HepG2 (cell line): ENCODE results near the gene ELFN1. TPM values are rescaled to one million over a fixed set of nuclear protein-coding genes. Genes with fewer than 3 reads are reported as not detected.

Source experiments
- ATAC-seq: fragments of 200-7000 bp; cut with Tn5 transposase; 3 replicates; pipeline ENCODE4 v1.9.1; 2020; ENCODE audit warnings: mild to moderate bottlenecking, moderate library complexity
- BruUV-seq: library from RNA; stranded (reverse); fragments of 400-500 nt; replicated peaks from 2 replicates; lab custom pipeline; 2021; lab: Mats Ljungman, UMichigan
- CTCF ChIA-PET: fragments of 300-600 bp; formaldehyde crosslinking; extraction: SDS; loops from one replicate; lab custom pipeline; 2021; ENCODE audit warnings: low total read pairs, inconsistent platforms, low intra/inter-chr PET ratio; lab: Yijun Ruan, JAX
- POLR2A ChIA-PET: fragments of 350-600 bp; sonication (Branson Sonifier 250); formaldehyde crosslinking; loops from one replicate; lab custom pipeline; 2020; ENCODE audit warnings: antibody characterized with exemption, inconsistent platforms; lab: Yijun Ruan, JAX
- DNase-seq: peaks from one replicate; pipeline ENCODE4 v3.0.0-alpha.2; 2015; ENCODE audit warnings: low spot score
- FAIRE-seq: peaks from 3 replicates; lab custom pipeline; 2011; peaks lifted over from hg19 to GRCh38; lab: Jason Lieb, UNC
- H2AFZ ChIP-seq: one replicate; pipeline ENCODE4 v1.6.1; 2011; ENCODE audit warnings: low read length, inconsistent platforms
- H3K27ac ChIP-seq: fragments of 300-600 bp; 3 replicates; pipeline ENCODE4 v1.8.0; 2011; ENCODE audit warnings: mixed run types, mild to moderate bottlenecking, mixed read lengths, low read length, inconsistent platforms; ENCODE audit not compliant: insufficient read depth; ENCODE audit errors: extremely low read length
- H3K27me3 ChIP-seq, 2 experiments: fragments of 200-600 bp in 1 of 2; 2 replicates in 1 of 2; 3 replicates in 1 of 2; pipeline versions ENCODE4 v1.6.0 to v1.8.0; 2011; ENCODE audit warnings: low read length in 2 of 2, mild to moderate bottlenecking in 2 of 2, moderate library complexity in 2 of 2, inconsistent platforms in 1 of 2; ENCODE audit not compliant: insufficient read depth in 2 of 2, control insufficient read depth in 1 of 2
- H3K36me3 ChIP-seq, 2 experiments: fragments of 200-600 bp in 1 of 2; replicated peaks in 1 of 2; 2 replicates in 1 of 2; 3 replicates in 1 of 2; pipeline versions ENCODE4 v1.5.1 to v1.8.0; 2011; ENCODE audit warnings: low read length in 2 of 2, inconsistent platforms in 1 of 2; ENCODE audit not compliant: insufficient read depth in 2 of 2, control insufficient read depth in 1 of 2
- H3K4me1 ChIP-seq: 2 replicates; pipeline ENCODE4 v1.5.1; 2012; ENCODE audit warnings: low read length, inconsistent platforms; ENCODE audit not compliant: insufficient read depth
- H3K4me2 ChIP-seq: 2 replicates; pipeline ENCODE4 v1.6.0; 2011; ENCODE audit warnings: low read depth, low read length, inconsistent platforms
- H3K4me3 ChIP-seq, 3 experiments: fragments of 200-600 bp in 1 of 3; sonication (generic), shearing (Covaris generic) in 1 of 3; replicated peaks in 1 of 3; 2 replicates each; pipeline ENCODE4 v1.5.1; 2011 to 2016; ENCODE audit warnings: low read length in 3 of 3, inconsistent platforms in 2 of 3, low read depth in 2 of 3, mild to moderate bottlenecking in 2 of 3, control low read depth in 1 of 3, mixed read lengths in 1 of 3; ENCODE audit not compliant: insufficient read depth in 1 of 3
- H3K79me2 ChIP-seq: one replicate; pipeline ENCODE4 v1.6.1; 2011; ENCODE audit warnings: low read length, inconsistent platforms; ENCODE audit not compliant: insufficient read depth
- H3K9ac ChIP-seq: 2 replicates; pipeline ENCODE4 v1.6.0; 2011; ENCODE audit warnings: mild to moderate bottlenecking, low read depth, low read length, inconsistent platforms; ENCODE audit not compliant: insufficient read depth
- H3K9me3 ChIP-seq: 2 replicates; pipeline ENCODE4 v1.5.1; 2012; ENCODE audit warnings: mild to moderate bottlenecking, low read length
- H4K20me1 ChIP-seq: 2 replicates; pipeline ENCODE4 v1.6.0; 2011; ENCODE audit warnings: inconsistent platforms, mild to moderate bottlenecking, low read length, moderate library complexity; ENCODE audit not compliant: insufficient read depth
- GTF3A ChIP-seq: sonication (generic); formaldehyde crosslinking; conservative IDR thresholded peaks from 2 replicates; pipeline ENCODE4 v1.4.0; 2020; ENCODE audit warnings: mild to moderate bottlenecking, missing genetic modification reagents
- MTF1 ChIP-seq: sonication (generic); formaldehyde crosslinking; IDR thresholded peaks from 2 replicates; pipeline ENCODE4 v1.5.0; 2020; ENCODE audit warnings: missing genetic modification reagents
- ZBTB8A ChIP-seq: sonication (generic); formaldehyde crosslinking; IDR thresholded peaks from 2 replicates; pipeline ENCODE4 v1.4.0; 2020; ENCODE audit warnings: mild to moderate bottlenecking, low read depth, missing genetic modification reagents, borderline replicate concordance
- ZFP90 ChIP-seq: sonication (generic); formaldehyde crosslinking; IDR thresholded peaks from 2 replicates; pipeline ENCODE4 v1.8.0; 2022; ENCODE audit warnings: missing genetic modification reagents, mild to moderate bottlenecking, inconsistent platforms, borderline replicate concordance
- ZNF430 ChIP-seq: sonication (generic); formaldehyde crosslinking; IDR thresholded peaks from 2 replicates; pipeline ENCODE4 v1.9.0; 2021; ENCODE audit warnings: mild to moderate bottlenecking, missing genetic modification reagents
- ZNF674 ChIP-seq: sonication (generic); formaldehyde crosslinking; IDR thresholded peaks from 2 replicates; pipeline ENCODE4 v1.5.0; 2020; ENCODE audit warnings: low read depth, mild to moderate bottlenecking, missing genetic modification reagents
- WGBS: methylation state at CpG from one replicate; pipeline ENCODE4 v1.1.6; 2017; ENCODE audit warnings: low lambda C conversion rate; 5-methylcytosine and 5-hydroxymethylcytosine counted together
- in situ Hi-C: cut with HindIII; loops from 2 replicates; pipeline ENCODE4 v1.10.0; 2017; ENCODE audit warnings: low pct_unique_long_range_greater_than_20kb; ENCODE audit not compliant: extremely low pct_ligation_motif_present
- intact Hi-C: fragments of 100-400 bp; cut with micrococcal nuclease; formaldehyde crosslinking; loops from one replicate; pipeline ENCODE4 v1.10.0; 2022; ENCODE audit not compliant: unreplicated experiment
- polyA plus RNA-seq, 8 experiments: library from polyadenylated mRNA; depleted of rRNA in 3 of 8; stranded (reverse) in 7 of 8; unstranded in 1 of 8; fragments of >200 nt; fragmentation: Illumina TruSeq in 4 of 8; extraction: Trizol in 4 of 8; gene quantifications; 2 replicates each; pipeline versions ENCODE4 v1.2.1 to v1.2.3, GENCODE V29; 2011 to 2016; ENCODE audit warnings: low read depth in 4 of 8, missing spikeins in 1 of 8, mixed read lengths in 1 of 8; ENCODE audit not compliant: insufficient read depth in 1 of 8
- total RNA-seq, 5 experiments: library from RNA; depleted of rRNA; stranded (reverse); fragments of >200 nt; fragmentation: Illumina TruSeq; extraction: Trizol; gene quantifications; 2 replicates each; pipeline ENCODE4 v1.2.3, GENCODE V29; 2016; ENCODE audit warnings: low read depth in 1 of 5
- TF ChIP-seq, protein P1 (sequence below): IDR thresholded peaks from 2 replicates; pipeline ENCODE4 v1.6.1; 2016
- TF ChIP-seq, protein P2 (sequence below): sonication (generic); formaldehyde crosslinking; IDR thresholded peaks from 2 replicates; pipeline ENCODE4 v1.4.0; 2020; ENCODE audit warnings: mild to moderate bottlenecking, missing genetic modification reagents, borderline replicate concordance

ELFN1 gene
- total and polyA plus RNA-seq, 2 of the 13 experiments (the other 11 are each of a cell fraction or from before 2014, with no cell fraction given) = 0.13 to 0.18 TPM

DNA sequence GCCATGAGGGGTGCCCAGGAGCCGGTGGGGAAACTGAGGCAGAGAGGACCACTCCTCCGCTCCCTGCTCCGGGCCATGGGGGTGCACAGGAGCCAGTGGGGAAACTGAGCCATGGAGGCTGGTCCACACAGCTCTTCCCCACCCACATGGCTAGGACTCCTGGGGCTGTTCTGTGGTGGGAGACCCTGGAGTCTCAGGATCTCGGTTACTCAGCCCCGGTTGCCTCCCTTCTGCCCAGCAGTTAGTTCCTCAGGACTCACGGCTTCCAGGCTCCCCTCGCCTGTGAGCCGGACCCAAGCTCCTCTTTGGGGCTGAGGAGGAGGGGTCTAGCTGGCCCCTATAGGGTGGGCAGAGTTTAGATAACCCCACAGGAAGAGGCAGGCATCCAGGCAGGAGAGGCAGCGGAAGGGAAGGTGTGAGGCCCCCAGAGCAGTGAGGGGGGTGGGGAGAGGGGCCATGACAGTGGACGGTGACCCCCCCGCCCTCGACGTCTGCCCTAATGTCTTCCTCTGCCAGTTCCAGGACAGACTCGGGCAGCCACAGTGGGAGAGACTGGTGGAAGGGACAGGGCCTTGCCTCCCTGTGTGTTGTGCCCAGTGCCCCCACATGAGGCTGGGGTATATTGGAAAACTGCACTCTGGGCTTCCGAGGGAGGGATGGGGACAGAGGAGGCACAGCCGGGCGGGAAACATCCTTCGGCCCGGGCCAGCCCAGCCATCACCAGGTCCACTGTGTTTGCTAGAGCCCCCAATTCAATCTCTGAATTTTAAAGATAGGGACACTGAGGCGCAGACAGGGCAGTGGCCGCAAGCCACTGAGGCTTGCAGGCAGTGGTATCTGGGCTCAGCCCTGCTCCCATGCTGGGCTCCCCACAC lies 4.3 kb downstream of the ELFN1 start:
- BruUV-seq = no TSS peak
- no peaks in the 10 kb centered on the region for H3K9me3 ChIP-seq
- FAIRE-seq = no peak
- H3K4me3 ChIP-seq = no peak overlapping the region
- intact Hi-C loops = no loop called here
- no peak overlapping the region for H2AFZ ChIP-seq
- H3K79me2 ChIP-seq = no peaks in the 10 kb centered on the region
- no peak for DNase-seq
- no peaks in the 10 kb centered on the region for H4K20me1 ChIP-seq
- H3K27me3 ChIP-seq = peaks cover 4 to 45% of the 10 kb centered on the region in 2 experiments; a peak in 3 of 5 replicates
- POLR2A ChIA-PET = no interaction called here
- no peak overlapping the region for H3K4me2 ChIP-seq
- no peak overlapping the region for H3K27ac ChIP-seq
- in situ Hi-C loops = no loop called here
- H3K9ac ChIP-seq = no peak overlapping the region
- H3K36me3 ChIP-seq = no peaks in the 10 kb centered on the region
- TF ChIP-seq, protein P1, sequence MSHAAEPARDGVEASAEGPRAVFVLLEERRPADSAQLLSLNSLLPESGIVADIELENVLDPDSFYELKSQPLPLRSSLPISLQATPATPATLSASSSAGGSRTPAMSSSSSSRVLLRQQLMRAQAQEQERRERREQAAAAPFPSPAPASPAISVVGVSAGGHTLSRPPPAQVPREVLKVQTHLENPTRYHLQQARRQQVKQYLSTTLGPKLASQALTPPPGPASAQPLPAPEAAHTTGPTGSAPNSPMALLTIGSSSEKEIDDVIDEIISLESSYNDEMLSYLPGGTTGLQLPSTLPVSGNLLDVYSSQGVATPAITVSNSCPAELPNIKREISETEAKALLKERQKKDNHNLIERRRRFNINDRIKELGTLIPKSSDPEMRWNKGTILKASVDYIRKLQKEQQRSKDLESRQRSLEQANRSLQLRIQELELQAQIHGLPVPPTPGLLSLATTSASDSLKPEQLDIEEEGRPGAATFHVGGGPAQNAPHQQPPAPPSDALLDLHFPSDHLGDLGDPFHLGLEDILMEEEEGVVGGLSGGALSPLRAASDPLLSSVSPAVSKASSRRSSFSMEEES (CRISPR knock-in tag) = no peak
- 40% methylated on average over 14 of the region's 21 CpGs for WGBS
- no peak for ATAC-seq
- no peaks in the 10 kb centered on the region for H3K4me1 ChIP-seq
- CTCF ChIA-PET = no interaction called here

DNA sequence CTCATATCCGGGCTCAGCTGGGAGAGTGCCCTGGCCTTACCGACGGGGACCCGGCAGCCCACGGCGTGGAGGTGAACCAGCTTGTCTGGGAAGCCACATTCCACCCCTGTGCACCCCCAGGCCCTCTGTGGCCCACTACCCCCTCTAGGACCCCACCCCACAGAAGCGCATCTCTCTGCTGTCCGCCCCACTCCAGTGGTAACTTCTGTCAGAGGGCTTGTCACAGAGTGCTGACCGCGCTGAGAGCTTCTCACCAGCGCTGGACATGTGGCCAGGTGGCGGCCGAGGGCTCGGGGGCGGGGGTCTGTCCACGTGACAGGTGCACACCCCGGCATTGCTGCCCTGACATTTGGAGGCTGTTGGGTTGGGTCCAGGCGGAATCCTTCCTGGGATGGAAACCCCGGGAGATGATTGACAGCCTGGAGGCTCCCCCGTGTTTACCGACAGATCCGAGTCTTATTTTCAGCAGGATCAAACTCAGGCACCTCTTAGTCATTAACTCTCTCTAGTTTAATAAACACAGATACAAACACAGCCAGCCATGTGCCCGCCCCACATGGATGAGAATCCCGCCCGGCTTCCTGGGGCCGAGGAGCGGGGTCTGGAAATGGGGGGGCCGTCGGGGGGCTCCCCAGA lies 5.1 kb downstream of the ELFN1 start:
- H3K4me1 ChIP-seq = no peaks in the 10 kb centered on the region
- intact Hi-C loops (no loop called here), in situ Hi-C loops (no loop called here)
- peaks cover 5 to 43% of the 10 kb centered on the region in 2 experiments; a peak in 3 of 5 replicates for H3K27me3 ChIP-seq
- no peak overlapping the region for H3K9ac ChIP-seq
- DNase-seq (no peak), ATAC-seq (no peak), FAIRE-seq (no peak)
- no peak for TF ChIP-seq ZNF430
- no peak for TF ChIP-seq ZBTB8A (CRISPR knock-in tag)
- no peak for TF ChIP-seq ZNF674
- TF ChIP-seq, protein P2, sequence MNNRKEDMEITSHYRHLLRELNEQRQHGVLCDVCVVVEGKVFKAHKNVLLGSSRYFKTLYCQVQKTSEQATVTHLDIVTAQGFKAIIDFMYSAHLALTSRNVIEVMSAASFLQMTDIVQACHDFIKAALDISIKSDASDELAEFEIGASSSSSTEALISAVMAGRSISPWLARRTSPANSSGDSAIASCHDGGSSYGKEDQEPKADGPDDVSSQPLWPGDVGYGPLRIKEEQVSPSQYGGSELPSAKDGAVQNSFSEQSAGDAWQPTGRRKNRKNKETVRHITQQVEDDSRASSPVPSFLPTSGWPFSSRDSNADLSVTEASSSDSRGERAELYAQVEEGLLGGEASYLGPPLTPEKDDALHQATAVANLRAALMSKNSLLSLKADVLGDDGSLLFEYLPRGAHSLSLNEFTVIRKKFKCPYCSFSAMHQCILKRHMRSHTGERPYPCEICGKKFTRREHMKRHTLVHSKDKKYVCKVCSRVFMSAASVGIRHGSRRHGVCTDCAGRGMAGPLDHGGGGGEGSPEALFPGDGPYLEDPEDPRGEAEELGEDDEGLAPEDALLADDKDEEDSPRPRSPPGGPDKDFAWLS = no peak
- TF ChIP-seq ZFP90 (CRISPR knock-in tag) = no peak
- no peak for TF ChIP-seq GTF3A (CRISPR knock-in tag)
- TF ChIP-seq MTF1 (CRISPR knock-in tag) = no peak
- no peaks in the 10 kb centered on the region for H3K79me2 ChIP-seq
- no peak overlapping the region for H3K4me3 ChIP-seq
- H3K9me3 ChIP-seq = no peaks in the 10 kb centered on the region
- H3K4me2 ChIP-seq = no peak overlapping the region
- 73% methylated on average over 13 of the region's 29 CpGs for WGBS
- no TSS peak for BruUV-seq
- no peak overlapping the region for H2AFZ ChIP-seq
- H3K36me3 ChIP-seq = no peaks in the 10 kb centered on the region
- no peak overlapping the region for H3K27ac ChIP-seq
- no peaks in the 10 kb centered on the region for H4K20me1 ChIP-seq
- POLR2A ChIA-PET = no interaction called here
- CTCF ChIA-PET = no interaction called here
